Measurements from ENCODE around the gene BICC1. TPM values are rescaled to one million over a fixed set of nuclear protein-coding genes. Genes with fewer than 3 reads are reported as not detected.

The BICC1 gene
- total and polyA plus RNA-seq, 4 donors, result 0.82 to 6.1 (median 4.5) TPM

DNA sequence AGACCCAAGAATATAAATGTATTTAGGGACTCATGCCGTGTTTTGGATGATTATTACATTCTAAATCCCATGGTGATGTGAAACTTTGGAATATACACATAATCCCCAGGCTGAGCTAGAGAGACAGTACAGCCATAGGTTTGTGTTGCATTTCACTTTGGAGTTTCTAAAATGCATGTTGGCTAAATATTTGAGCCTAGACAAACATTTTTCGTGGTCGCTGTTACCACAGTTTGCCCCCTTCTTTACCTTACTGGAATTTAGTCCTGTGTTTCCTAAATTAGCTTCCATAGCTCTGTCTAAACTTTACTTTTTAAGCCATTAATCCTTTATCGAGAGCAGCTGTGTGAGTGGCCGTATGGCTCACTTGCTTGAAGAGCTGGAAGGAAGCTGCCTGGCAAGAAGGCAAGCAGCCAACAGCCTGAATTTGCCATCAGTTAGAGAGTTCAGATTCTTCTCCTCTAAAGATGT, 192.0 kb downstream of the BICC1 start:
- H3K36me3 ChIP-seq (ENCODE audit: control insufficient read depth in 4 of 4, insufficient read depth in 3 of 4, low read depth in 1 of 4, low read length in 3 of 4), result no peaks in the 10 kb centered on the region
- H3K27me3 ChIP-seq (ENCODE audit: control insufficient read depth in 4 of 4, insufficient read depth in 4 of 4, low read length in 3 of 4), result no peaks in the 10 kb centered on the region
- H3K4me3 ChIP-seq (ENCODE audit: low read depth in 1 of 3, low read length in 3 of 3), result no peak overlapping the region
- no peak overlapping the region for H3K9ac ChIP-seq (ENCODE audit: low read depth in 1 of 2, low read length in 2 of 2)
- WGBS, result 49% methylated on average over 5 of the region's 5 CpGs
- no peaks in the 10 kb centered on the region for H3K4me1 ChIP-seq (ENCODE audit: control insufficient read depth in 4 of 4, insufficient read depth in 4 of 4, low read length in 3 of 4)
- no peak for DNase-seq (ENCODE audit: low spot score)
- TF ChIP-seq HNF4A (conservative IDR thresholded peaks at IDR 0.05) (no peak), NR2F2 (IDR thresholded peaks at IDR 0.05) (no peak), HNF4G (IDR thresholded peaks at IDR 0.05) (no peak), EGR1 (IDR thresholded peaks at IDR 0.05; ENCODE audit: low read depth in 2 of 2) (no peak)
- TF ChIP-seq, protein P1, sequence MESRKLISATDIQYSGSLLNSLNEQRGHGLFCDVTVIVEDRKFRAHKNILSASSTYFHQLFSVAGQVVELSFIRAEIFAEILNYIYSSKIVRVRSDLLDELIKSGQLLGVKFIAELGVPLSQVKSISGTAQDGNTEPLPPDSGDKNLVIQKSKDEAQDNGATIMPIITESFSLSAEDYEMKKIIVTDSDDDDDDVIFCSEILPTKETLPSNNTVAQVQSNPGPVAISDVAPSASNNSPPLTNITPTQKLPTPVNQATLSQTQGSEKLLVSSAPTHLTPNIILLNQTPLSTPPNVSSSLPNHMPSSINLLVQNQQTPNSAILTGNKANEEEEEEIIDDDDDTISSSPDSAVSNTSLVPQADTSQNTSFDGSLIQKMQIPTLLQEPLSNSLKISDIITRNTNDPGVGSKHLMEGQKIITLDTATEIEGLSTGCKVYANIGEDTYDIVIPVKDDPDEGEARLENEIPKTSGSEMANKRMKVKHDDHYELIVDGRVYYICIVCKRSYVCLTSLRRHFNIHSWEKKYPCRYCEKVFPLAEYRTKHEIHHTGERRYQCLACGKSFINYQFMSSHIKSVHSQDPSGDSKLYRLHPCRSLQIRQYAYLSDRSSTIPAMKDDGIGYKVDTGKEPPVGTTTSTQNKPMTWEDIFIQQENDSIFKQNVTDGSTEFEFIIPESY (IDR thresholded peaks at IDR 0.05), result no peak
- TF ChIP-seq, protein P2, sequence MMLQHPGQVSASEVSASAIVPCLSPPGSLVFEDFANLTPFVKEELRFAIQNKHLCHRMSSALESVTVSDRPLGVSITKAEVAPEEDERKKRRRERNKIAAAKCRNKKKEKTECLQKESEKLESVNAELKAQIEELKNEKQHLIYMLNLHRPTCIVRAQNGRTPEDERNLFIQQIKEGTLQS (IDR thresholded peaks at IDR 0.05), result no peak
- H3K27ac ChIP-seq (ENCODE audit: low read depth in 1 of 2, low read length in 2 of 2), result no peak overlapping the region
- no peaks in the 10 kb centered on the region for H3K9me3 ChIP-seq (ENCODE audit: control insufficient read depth in 4 of 4, low read length in 3 of 4)

DNA sequence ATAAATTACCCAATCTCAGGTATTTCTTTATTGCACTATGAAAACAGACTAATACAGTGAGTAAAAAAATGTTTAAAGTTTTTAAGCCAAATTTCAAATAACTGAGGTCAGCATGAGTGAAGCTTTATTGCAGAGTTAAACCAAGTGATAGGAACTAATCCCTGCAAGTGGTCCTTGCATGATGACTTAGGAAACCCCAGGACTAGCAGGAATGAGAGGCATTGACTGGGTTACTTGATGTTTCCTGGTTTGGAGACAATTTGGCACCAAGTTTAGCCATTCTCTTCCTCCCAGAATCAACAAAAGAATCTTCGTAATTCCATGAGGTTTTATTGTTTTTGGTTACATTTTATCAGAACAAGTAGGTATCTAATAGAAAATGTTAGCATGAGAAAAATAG, 194.2 kb downstream of the BICC1 start:
- H3K27ac ChIP-seq (ENCODE audit: low read depth in 1 of 2, low read length in 2 of 2), result no peak overlapping the region
- H3K4me3 ChIP-seq (ENCODE audit: low read depth in 1 of 3, low read length in 3 of 3), result no peak overlapping the region
- 86% methylated on average over 1 of the region's 1 CpG for WGBS
- H3K9me3 ChIP-seq (ENCODE audit: control insufficient read depth in 4 of 4, low read length in 3 of 4), result no peaks in the 10 kb centered on the region
- TF ChIP-seq, protein P3, sequence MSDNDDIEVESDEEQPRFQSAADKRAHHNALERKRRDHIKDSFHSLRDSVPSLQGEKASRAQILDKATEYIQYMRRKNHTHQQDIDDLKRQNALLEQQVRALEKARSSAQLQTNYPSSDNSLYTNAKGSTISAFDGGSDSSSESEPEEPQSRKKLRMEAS (IDR thresholded peaks at IDR 0.05), result no peak
- TF ChIP-seq, protein P1 (IDR thresholded peaks at IDR 0.05), result no peak
- no peak for TF ChIP-seq FOXA2 (IDR thresholded peaks at IDR 0.05)
- TF ChIP-seq HNF4G (IDR thresholded peaks at IDR 0.05), result no peak
- TF ChIP-seq, protein P4, sequence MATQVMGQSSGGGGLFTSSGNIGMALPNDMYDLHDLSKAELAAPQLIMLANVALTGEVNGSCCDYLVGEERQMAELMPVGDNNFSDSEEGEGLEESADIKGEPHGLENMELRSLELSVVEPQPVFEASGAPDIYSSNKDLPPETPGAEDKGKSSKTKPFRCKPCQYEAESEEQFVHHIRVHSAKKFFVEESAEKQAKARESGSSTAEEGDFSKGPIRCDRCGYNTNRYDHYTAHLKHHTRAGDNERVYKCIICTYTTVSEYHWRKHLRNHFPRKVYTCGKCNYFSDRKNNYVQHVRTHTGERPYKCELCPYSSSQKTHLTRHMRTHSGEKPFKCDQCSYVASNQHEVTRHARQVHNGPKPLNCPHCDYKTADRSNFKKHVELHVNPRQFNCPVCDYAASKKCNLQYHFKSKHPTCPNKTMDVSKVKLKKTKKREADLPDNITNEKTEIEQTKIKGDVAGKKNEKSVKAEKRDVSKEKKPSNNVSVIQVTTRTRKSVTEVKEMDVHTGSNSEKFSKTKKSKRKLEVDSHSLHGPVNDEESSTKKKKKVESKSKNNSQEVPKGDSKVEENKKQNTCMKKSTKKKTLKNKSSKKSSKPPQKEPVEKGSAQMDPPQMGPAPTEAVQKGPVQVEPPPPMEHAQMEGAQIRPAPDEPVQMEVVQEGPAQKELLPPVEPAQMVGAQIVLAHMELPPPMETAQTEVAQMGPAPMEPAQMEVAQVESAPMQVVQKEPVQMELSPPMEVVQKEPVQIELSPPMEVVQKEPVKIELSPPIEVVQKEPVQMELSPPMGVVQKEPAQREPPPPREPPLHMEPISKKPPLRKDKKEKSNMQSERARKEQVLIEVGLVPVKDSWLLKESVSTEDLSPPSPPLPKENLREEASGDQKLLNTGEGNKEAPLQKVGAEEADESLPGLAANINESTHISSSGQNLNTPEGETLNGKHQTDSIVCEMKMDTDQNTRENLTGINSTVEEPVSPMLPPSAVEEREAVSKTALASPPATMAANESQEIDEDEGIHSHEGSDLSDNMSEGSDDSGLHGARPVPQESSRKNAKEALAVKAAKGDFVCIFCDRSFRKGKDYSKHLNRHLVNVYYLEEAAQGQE (IDR thresholded peaks at IDR 0.05), result no peak
- TF ChIP-seq TAF1 (conservative IDR thresholded peaks at IDR 0.05), result no peak
- TF ChIP-seq YY1 (IDR thresholded peaks at IDR 0.05), result no peak
- no peak for TF ChIP-seq EGR1 (IDR thresholded peaks at IDR 0.05; ENCODE audit: low read depth in 2 of 2)
- TF ChIP-seq FOXA1 (IDR thresholded peaks at IDR 0.05), result no peak
- TF ChIP-seq RXRA (IDR thresholded peaks at IDR 0.05), result no peak
- no peak for TF ChIP-seq NR2F2 (IDR thresholded peaks at IDR 0.05)
- TF ChIP-seq, protein P5, sequence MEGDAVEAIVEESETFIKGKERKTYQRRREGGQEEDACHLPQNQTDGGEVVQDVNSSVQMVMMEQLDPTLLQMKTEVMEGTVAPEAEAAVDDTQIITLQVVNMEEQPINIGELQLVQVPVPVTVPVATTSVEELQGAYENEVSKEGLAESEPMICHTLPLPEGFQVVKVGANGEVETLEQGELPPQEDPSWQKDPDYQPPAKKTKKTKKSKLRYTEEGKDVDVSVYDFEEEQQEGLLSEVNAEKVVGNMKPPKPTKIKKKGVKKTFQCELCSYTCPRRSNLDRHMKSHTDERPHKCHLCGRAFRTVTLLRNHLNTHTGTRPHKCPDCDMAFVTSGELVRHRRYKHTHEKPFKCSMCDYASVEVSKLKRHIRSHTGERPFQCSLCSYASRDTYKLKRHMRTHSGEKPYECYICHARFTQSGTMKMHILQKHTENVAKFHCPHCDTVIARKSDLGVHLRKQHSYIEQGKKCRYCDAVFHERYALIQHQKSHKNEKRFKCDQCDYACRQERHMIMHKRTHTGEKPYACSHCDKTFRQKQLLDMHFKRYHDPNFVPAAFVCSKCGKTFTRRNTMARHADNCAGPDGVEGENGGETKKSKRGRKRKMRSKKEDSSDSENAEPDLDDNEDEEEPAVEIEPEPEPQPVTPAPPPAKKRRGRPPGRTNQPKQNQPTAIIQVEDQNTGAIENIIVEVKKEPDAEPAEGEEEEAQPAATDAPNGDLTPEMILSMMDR (IDR thresholded peaks at IDR 0.05; ENCODE audit: low read depth, low read length, missing input control), result no peak
- DNase-seq (ENCODE audit: low spot score), result no peak
- H3K36me3 ChIP-seq (ENCODE audit: control insufficient read depth in 4 of 4, insufficient read depth in 3 of 4, low read depth in 1 of 4, low read length in 3 of 4), result no peaks in the 10 kb centered on the region
- no peaks in the 10 kb centered on the region for H3K4me1 ChIP-seq (ENCODE audit: control insufficient read depth in 4 of 4, insufficient read depth in 4 of 4, low read length in 3 of 4)
- no peak overlapping the region for H3K9ac ChIP-seq (ENCODE audit: low read depth in 1 of 2, low read length in 2 of 2)
- no peaks in the 10 kb centered on the region for H3K27me3 ChIP-seq (ENCODE audit: control insufficient read depth in 4 of 4, insufficient read depth in 4 of 4, low read length in 3 of 4)

Measured in liver (tissue), 9 donors.